Measurements from ENCODE around the gene ADAMTSL3. TPM values are rescaled to one million over a fixed set of nuclear protein-coding genes. Genes with fewer than 3 reads are reported as not detected.

The ADAMTSL3 gene
- polyA plus RNA-seq, 1 of the 3 experiments (the other 2 are of a cell fraction): 0.02 TPM

GRCh38 chr15:83673385-83673784, 19.5 kb downstream of the ADAMTSL3 start:
- H3K27me3 ChIP-seq (ENCODE audit: insufficient read depth): no peaks in the 10 kb centered on the region
- H3K9me3 ChIP-seq: no peaks in the 10 kb centered on the region
- no peak overlapping the region for H2AFZ ChIP-seq (ENCODE audit: low read depth)
- no peaks in the 10 kb centered on the region for H3K36me3 ChIP-seq (replicated peaks in 1 of 2; ENCODE audit: control insufficient read depth in 1 of 2, insufficient read depth in 2 of 2, low read length in 1 of 2)
- TF ChIP-seq RXRA (IDR thresholded peaks at IDR 0.05; ENCODE audit: borderline replicate concordance, low read depth) (no peak), ZBTB33 (IDR thresholded peaks at IDR 0.05; ENCODE audit: borderline replicate concordance, low read depth) (no peak), REST (IDR thresholded peaks at IDR 0.05; ENCODE audit: low read depth, low read length) (no peak), FOXJ3 (CRISPR knock-in tag; IDR thresholded peaks at IDR 0.05) (no peak), POLR2AphosphoS5 (IDR thresholded peaks at IDR 0.05; ENCODE audit: low read depth, low read length) (no peak), EP300 (IDR thresholded peaks at IDR 0.05; ENCODE audit: borderline replicate concordance in 1 of 2, low read depth in 1 of 2, low read length in 1 of 2) (no peak), RCOR1 (IDR thresholded peaks at IDR 0.05; ENCODE audit: low read length) (no peak), TEAD4 (IDR thresholded peaks at IDR 0.05; ENCODE audit: borderline replicate concordance, insufficient read depth) (no peak), NRF1 (IDR thresholded peaks at IDR 0.05; ENCODE audit: low read depth, low read length) (no peak), NFIC (IDR thresholded peaks at IDR 0.05; ENCODE audit: borderline replicate concordance) (no peak), EZH2phosphoT487 (IDR thresholded peaks at IDR 0.05; ENCODE audit: borderline replicate concordance, low read depth) (no peak), TCF12 (IDR thresholded peaks at IDR 0.05) (no peak), JUND (IDR thresholded peaks at IDR 0.05) (no peak), MEF2A (IDR thresholded peaks at IDR 0.05; ENCODE audit: borderline replicate concordance, low read depth) (no peak), ELF1 (IDR thresholded peaks at IDR 0.05) (no peak), MAX (IDR thresholded peaks at IDR 0.05; ENCODE audit: low read depth) (no peak)
- TF ChIP-seq, protein P1, sequence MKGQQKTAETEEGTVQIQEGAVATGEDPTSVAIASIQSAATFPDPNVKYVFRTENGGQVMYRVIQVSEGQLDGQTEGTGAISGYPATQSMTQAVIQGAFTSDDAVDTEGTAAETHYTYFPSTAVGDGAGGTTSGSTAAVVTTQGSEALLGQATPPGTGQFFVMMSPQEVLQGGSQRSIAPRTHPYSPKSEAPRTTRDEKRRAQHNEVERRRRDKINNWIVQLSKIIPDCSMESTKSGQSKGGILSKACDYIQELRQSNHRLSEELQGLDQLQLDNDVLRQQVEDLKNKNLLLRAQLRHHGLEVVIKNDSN (IDR thresholded peaks at IDR 0.05; ENCODE audit: borderline replicate concordance, low read depth): no peak
- no peaks in the 10 kb centered on the region for H3K9me2 ChIP-seq
- no peak for DNase-seq
- no peaks in the 10 kb centered on the region for H3F3A ChIP-seq (replicated peaks; ENCODE audit: insufficient read depth)
- no peak overlapping the region for H3K9ac ChIP-seq
- no peaks in the 10 kb centered on the region for H3K79me2 ChIP-seq (ENCODE audit: insufficient read depth)
- POLR2A ChIA-PET: no interaction called here
- H3K4me2 ChIP-seq: no peak overlapping the region
- H4K20me1 ChIP-seq (ENCODE audit: insufficient read depth): no peaks in the 10 kb centered on the region
- WGBS (ENCODE audit: low lambda C conversion rate): 0% methylated on average over 1 of the region's 1 CpG
- H3K4me1 ChIP-seq (ENCODE audit: control insufficient read depth in 1 of 2, insufficient read depth in 2 of 2, low read depth in 1 of 2, low read length in 1 of 2): no peaks in the 10 kb centered on the region
- CTCF ChIA-PET: no interaction called here
- no peak overlapping the region for H3K4me3 ChIP-seq (ENCODE audit: low read depth in 2 of 2, low read length in 1 of 2)
- no peak overlapping the region for H3K27ac ChIP-seq (ENCODE audit: low read depth in 2 of 2, low read length in 1 of 2)

Measured in SK-N-SH (cell line).